ENCODE results near the gene RNASE7. TPM values are rescaled to one million over a fixed set of nuclear protein-coding genes. Genes with fewer than 3 reads are reported as not detected.

RNASE7 gene
- total and polyA plus RNA-seq, 11 donors = 0.04 TPM; not detected in 10

DNA sequence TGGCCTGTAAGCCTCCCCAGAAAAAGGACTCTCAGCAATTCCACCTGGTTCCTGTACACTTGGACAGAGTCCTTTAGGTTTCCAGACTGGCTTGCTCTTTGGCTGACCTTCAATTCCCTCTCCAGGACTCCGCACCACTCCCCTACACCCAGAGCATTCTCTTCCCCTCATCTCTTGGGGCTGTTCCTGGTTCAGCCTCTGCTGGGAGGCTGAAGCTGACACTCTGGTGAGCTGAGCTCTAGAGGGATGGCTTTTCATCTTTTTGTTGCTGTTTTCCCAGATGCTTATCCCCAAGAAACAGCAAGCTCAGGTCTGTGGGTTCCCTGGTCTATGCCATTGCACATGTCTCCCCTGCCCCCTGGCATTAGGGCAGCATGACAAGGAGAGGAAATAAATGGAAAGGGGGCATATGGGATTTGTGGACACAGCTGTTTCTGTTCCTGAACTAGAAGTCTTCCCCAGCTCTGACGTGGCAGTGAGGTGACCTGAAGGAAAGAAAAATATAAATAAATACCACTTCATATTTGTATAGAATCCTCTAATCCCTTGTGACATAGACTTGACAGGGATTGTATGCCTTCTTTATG, 1.3 kb downstream of the RNASE7 start:
- H3K27ac ChIP-seq = peak overlapping the region in 9 of 12 donors; percentile 7 to 62 (median 38)
- ATAC-seq (no peak), DNase-seq (no peak)
- intact Hi-C loops (cut with DNase I) = loop anchor here in 5 of 10 donors (5.0 to 10.0 kb wide), 5 partner anchors 36 to 361 kb away; partner anchors contain the start of gene RNASE4 (in 1 of the 5)
- no peaks in the 10 kb centered on the region for H3K36me3 ChIP-seq
- no peaks in the 10 kb centered on the region for H3K9me3 ChIP-seq
- peaks cover 5 to 55% (median 31%) of the 10 kb centered on the region in 12 donors for H3K4me1 ChIP-seq
- TF ChIP-seq POLR2A (IDR thresholded peaks at IDR 0.05) (no peak), CTCF (IDR thresholded peaks at IDR 0.05) (no peak)
- WGBS, 4 donors = 22 to 45% (median 28%) methylated on average over 2 of the region's 2 CpGs
- H3K27me3 ChIP-seq = no peaks in the 10 kb centered on the region
- H3K4me3 ChIP-seq = no peak overlapping the region

DNA sequence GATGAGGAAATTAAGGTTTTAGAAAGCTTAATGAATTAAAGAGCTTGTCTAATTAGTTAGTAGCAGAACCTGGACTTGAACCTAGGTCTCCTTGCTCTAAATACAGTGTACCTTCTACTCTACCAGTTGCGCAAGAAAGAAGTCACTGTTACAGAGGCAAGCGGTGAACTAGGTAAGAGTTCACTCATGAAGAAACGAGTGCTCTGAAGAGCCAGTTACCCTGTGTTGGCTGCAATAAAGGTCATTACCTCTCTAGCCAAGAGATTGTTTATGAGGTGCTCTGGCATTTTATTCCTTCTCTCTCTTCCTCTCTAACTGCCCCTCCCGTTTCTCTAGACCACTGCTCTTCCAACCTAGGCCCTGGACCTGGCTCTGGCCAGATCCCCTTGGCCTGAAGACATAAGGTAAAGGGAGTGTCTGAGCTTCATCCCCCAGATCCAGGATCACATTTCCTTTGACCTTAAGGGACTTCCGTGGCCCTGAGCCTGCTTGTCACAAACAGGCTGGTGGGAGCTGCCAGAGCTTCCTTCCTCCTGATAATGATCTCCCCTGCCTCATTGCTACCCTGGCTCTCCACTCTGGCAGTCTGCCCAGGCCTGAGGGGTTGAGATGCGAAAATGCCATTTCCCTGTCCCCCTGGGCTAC, 1.9 kb downstream of the RNASE7 start:
- Histone ChIP-seq H3K27me3 (no peaks in the 10 kb centered on the region), H3K27ac (peak overlapping the region in 9 of 12 donors; percentile 7 to 62 (median 38)), H3K9me3 (no peaks in the 10 kb centered on the region), H3K36me3 (no peaks in the 10 kb centered on the region), H3K4me1 (peaks cover 5 to 52% (median 30%) of the 10 kb centered on the region in 12 donors), H3K4me3 (no peak overlapping the region)
- DNase-seq (peak in 2 of 5 donors; percentile 47 to 54), ATAC-seq (peak in 3 of 4 donors; percentile 25 to 49 (median 38))
- intact Hi-C loops (cut with DNase I) = loop anchor here in 5 of 10 donors (5.0 to 10.0 kb wide), 5 partner anchors 37 to 362 kb away; partner anchors contain the start of gene RNASE4 (in 1 of the 5)
- TF ChIP-seq CTCF (IDR thresholded peaks at IDR 0.05) (no peak), POLR2A (IDR thresholded peaks at IDR 0.05) (no peak)
- 28 to 42% (median 31%) methylated on average over 6 of the region's 6 CpGs for WGBS, 4 donors

DNA sequence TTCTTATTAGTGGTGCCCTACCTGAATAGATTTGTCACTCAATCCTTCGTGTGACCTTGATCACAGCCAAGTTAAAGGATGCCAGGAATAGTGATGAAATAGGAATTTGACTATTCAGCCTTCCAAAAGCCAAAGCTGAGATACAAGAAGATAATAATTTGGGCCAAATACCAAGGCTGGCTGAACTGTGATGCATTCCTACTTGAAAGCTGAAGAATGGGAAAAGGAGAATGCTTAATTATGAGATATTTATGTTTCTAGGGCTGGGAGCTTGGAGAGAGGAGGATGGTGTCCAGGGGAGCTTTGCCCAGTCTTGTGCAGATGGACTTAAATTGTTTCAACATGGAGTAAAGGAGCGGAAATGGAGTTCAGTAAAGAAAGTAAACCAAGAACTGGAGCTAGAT, 5.2 kb downstream of the RNASE7 start:
- no peak for TF ChIP-seq POLR2A (IDR thresholded peaks at IDR 0.05)
- TF ChIP-seq CTCF (IDR thresholded peaks at IDR 0.05) = no peak
- Histone ChIP-seq H3K27ac (no peak overlapping the region), H3K9me3 (no peaks in the 10 kb centered on the region), H3K4me3 (no peak overlapping the region), H3K36me3 (no peaks in the 10 kb centered on the region), H3K27me3 (no peaks in the 10 kb centered on the region), H3K4me1 (peaks cover 4 to 40% (median 21%) of the 10 kb centered on the region in 12 donors)
- DNase-seq = no peak
- no peak for ATAC-seq
- 43 to 84% (median 64%) methylated on average over 2 of the region's 2 CpGs for WGBS, 4 donors
- intact Hi-C loops (cut with DNase I) = loop anchor here in 5 of 10 donors (5.0 to 10.0 kb wide), 3 partner anchors 180 to 353 kb away; no protein-coding TSS in a partner anchor

GRCh38 chr14:21048638-21049037, 6.5 kb downstream of the RNASE7 start:
- H3K9me3 ChIP-seq = no peaks in the 10 kb centered on the region
- DNase-seq (no peak), ATAC-seq (peak in 3 of 4 donors; percentile 20 to 42 (median 32))
- TF ChIP-seq CTCF (IDR thresholded peaks at IDR 0.05) = no peak
- no peak for TF ChIP-seq POLR2A (IDR thresholded peaks at IDR 0.05)
- H3K27me3 ChIP-seq = no peaks in the 10 kb centered on the region
- intact Hi-C loops (cut with DNase I) = loop anchor here in 5 of 10 donors (5.0 to 10.0 kb wide), 3 partner anchors 181 to 354 kb away; no protein-coding TSS in a partner anchor
- H3K36me3 ChIP-seq = no peaks in the 10 kb centered on the region
- peak overlapping the region in 1 of 12 donors; percentile 8 for H3K27ac ChIP-seq
- H3K4me3 ChIP-seq = no peak overlapping the region
- peaks cover 4 to 28% (median 9%) of the 10 kb centered on the region in 12 donors for H3K4me1 ChIP-seq
- 27 to 52% (median 39%) methylated on average over 2 of the region's 2 CpGs for WGBS, 4 donors

Data from heart left ventricle (tissue), 16 donors.